ENCODE results near the gene UROC1.

DNA sequence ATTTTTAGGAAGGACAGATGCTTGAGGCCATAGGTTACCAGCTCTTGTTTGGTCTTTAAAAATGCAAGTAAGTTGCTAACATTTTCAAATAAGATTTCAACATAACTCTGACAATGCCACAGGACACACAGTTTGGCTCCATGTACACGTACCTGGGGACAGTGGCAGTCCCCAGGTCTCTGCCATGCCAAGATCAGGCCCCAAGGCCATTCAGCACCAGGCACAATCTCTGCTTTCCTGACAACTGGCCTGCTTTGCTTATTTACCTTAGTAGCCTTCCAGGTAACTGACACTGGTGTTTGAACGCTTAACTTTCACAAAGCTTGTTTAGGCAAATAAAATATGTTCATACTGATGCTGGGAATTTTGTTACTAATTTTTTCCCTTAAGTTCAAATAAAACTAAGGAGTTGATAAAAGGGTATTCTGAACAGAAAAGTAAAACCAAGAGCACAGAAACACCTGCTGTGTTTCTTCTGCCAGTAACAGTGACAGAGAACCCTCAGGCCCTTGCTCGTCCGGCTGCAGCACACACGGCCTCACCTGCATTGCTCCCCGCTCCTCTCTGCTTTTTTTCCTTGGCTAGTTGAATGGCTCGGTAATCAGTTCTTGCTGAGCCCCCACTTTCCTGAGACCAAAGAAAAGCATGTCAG, 58.3 kb downstream of the UROC1 start:
- TF ChIP-seq POLR2A (IDR thresholded peaks at IDR 0.05) = no peak
- TF ChIP-seq, protein P1, sequence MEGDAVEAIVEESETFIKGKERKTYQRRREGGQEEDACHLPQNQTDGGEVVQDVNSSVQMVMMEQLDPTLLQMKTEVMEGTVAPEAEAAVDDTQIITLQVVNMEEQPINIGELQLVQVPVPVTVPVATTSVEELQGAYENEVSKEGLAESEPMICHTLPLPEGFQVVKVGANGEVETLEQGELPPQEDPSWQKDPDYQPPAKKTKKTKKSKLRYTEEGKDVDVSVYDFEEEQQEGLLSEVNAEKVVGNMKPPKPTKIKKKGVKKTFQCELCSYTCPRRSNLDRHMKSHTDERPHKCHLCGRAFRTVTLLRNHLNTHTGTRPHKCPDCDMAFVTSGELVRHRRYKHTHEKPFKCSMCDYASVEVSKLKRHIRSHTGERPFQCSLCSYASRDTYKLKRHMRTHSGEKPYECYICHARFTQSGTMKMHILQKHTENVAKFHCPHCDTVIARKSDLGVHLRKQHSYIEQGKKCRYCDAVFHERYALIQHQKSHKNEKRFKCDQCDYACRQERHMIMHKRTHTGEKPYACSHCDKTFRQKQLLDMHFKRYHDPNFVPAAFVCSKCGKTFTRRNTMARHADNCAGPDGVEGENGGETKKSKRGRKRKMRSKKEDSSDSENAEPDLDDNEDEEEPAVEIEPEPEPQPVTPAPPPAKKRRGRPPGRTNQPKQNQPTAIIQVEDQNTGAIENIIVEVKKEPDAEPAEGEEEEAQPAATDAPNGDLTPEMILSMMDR (IDR thresholded peaks at IDR 0.05) = no peak
